Measurements from ENCODE around the gene JPT2.

- TF ChIP-seq CTCF (IDR thresholded peaks at IDR 0.05) (no peak), POLR2A (IDR thresholded peaks at IDR 0.05) (no peak)
These were observed 21.9 kb upstream of the JPT2 start for GRCh38 chr16:1655909-1656807.

Measured in body of pancreas (tissue), 4 donors.